GM21825 (cell line): Measurements from ENCODE around the gene PLS1.
"Not testable (repeated sequence)": the region's sequence is repeated elsewhere in the genome, so short reads cannot be mapped to it uniquely, and the experiment has no call there.

Experiments used
- ATAC-seq: cut with Tn5 transposase; IDR thresholded peaks from one replicate; pipeline ENCODE4 v1.9.1; 2021; ENCODE audit warnings: mild to moderate bottlenecking, moderate library complexity; ENCODE audit not compliant: unreplicated experiment

The PLS1 gene

DNA sequence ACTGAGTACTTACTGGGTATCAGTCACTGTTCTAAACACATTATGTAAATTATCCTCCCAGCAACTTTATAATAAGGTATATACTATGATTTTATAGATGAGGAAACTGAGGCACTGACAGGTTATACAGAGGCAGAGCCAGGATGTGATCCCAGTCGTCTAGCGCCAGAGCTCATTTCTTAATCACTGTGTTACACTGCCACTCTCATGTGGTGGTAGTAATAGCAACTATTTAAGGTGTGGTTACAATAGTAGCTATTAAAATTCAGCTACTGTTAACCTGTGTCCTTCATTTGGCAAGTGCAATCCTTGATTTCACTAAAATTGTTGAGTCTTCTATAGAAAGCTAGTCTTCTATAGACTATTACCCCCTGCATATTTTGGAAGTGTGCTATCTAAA is 84.5 kb downstream of the PLS1 start:
- ATAC-seq = no peak

DNA sequence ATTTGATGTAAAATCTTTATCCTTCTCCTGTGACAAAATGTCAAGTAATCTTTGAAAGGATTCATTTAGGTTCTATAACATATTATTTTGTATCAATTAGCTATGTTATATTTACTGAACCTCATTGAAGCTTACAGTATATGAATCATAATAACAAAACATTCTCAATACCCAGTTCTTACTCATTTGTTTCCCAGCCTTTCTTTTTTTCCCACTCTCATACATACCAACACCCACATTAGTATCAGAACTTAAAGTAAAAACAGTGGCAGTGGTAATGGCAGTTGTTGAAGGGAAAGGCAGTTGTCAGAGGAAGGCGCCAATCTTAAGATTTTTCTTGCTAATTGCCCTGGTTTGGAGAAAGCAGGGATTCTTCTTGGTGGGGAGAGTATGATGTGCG is 94.4 kb downstream of the PLS1 start:
- ATAC-seq = no peak

GRCh38 chr3:142691527-142691926 is 95.3 kb downstream of the PLS1 start:
- ATAC-seq = no peak

- ATAC-seq = no peak
Observed at GRCh38 chr3:142693136-142693853, 97.1 kb downstream of the PLS1 start.

- ATAC-seq = no peak
Observed at GRCh38 chr3:142694225-142694624, 98.0 kb downstream of the PLS1 start.

DNA sequence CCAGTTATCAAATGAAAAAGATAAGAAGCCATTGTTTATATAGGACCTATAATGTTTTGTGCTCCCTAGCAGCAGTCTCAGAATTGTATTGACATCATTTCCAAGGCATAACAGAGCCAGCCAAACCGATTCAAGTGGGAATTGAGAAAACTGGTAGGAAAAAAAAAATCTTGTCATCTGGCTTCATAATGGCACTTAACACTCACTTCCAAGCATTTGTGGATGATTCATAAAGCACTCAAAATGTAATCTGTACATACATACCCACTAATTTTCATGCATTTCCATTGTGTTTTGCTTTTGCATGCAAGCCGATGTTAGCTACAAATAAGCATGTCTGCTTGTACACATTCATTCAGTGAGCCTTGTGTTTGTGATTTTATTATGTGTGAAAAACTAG is 109.0 kb downstream of the PLS1 start:
- ATAC-seq = no peak

DNA sequence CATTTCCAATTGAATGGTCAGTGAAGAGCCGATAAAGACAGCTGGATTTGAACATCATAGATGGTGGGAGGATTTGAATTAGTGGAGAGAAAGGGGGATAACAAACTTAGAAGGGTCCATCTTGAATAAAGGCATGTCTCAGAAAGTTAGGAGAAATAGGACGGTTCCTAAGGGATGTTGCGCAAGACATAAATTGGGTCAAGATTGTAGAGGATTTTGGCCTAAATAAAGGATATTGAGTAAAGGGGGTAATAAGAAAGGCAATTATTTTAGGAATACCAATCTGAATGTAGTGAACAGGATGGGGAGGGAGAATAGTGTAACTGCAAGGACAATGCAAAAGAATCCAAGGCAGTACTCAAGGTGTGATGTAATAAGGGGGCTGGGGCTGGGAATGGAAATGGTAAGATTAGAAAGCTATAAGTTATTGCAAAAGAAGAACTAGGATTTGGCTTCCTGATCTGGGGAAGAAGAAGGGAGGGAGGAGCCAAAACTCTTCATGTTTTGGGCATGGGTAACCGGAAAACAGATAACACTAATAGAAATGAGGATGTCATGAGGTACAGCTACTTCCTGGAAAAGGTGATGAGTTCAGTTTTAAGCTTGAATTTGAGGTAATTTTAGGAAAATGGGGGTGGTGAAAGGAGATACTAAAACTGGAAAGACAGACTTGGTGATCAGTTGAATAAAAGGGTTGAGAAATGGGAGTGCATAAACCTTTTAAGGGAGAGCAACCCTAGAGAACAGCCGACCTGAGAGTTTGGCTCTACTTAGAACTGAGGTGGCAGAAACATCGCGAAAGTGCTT is 110.3 kb downstream of the PLS1 start:
- no peak for ATAC-seq

DNA sequence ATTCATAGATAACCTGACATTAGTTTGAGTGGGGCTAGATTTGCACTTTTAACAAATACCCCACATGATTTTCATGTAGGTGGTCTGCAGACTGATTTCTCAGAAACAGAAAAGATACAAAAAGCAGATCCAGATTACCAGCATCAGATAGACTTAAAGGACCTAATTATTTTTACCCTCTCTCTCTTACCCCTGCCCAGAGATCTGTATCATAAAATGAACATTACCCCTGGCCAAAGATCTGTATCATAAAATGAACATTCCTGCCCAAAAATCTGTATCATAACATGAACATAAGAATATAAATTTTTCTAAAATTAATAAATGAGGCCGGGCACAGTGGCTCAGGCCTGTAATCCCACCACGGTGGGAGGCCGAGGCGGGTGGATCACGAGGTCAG is 113.0 kb downstream of the PLS1 start:
- ATAC-seq = no peak

DNA sequence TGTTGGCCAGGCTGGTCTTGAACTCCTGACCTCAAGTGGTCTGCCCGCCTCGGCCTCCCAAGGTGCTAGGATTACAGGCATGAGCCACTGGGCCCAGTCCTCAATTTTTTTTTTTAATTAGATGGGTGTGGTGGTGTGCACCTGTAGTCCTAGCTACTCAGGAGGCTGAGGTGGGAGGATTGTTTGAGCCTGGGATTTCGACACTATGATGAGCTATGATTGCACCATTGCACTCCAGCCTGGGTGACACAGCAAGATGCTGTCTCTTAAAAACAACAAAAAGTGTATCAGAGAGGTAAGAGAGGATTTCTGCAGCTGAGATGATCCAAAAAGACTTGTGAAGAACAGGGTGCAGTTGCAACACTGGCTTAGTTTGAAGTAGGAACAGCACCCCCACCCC is 118.7 kb downstream of the PLS1 start:
- not testable (repeated sequence) for ATAC-seq

DNA sequence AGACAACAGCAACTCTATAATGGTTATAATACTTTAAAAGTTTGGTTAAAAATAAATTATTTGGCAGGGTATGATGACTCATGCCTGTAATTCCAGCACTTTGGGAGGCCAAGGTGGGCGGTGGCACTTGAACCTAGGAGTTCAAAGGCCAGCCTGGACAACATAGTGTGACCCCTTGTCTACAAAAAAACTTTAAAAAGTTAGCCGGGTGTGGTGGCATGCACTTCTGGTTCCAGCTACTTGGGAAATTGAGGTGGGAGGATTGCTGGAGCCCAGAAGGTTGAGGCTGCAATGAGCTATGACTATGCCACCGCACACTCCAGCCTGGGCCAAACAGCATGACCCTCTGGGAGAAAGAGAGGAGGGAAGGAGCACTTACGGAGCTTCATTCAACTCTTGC is 119.9 kb downstream of the PLS1 start:
- ATAC-seq = no peak

DNA sequence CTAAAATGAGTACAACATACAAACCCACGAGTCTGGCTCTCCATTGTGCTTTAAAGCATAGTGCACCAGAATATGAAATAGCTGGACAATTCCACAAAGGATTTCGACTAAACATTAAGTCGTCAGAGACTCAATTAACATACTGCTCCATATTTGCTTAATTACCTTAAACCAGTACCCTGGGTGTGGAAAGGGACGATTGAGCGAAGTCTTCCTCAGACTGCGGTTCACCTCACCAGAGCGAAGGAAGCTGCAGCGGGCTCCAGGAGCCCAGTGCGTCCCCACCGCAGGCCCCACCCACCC is 127.4 kb downstream of the PLS1 start:
- ATAC-seq = no peak

DNA sequence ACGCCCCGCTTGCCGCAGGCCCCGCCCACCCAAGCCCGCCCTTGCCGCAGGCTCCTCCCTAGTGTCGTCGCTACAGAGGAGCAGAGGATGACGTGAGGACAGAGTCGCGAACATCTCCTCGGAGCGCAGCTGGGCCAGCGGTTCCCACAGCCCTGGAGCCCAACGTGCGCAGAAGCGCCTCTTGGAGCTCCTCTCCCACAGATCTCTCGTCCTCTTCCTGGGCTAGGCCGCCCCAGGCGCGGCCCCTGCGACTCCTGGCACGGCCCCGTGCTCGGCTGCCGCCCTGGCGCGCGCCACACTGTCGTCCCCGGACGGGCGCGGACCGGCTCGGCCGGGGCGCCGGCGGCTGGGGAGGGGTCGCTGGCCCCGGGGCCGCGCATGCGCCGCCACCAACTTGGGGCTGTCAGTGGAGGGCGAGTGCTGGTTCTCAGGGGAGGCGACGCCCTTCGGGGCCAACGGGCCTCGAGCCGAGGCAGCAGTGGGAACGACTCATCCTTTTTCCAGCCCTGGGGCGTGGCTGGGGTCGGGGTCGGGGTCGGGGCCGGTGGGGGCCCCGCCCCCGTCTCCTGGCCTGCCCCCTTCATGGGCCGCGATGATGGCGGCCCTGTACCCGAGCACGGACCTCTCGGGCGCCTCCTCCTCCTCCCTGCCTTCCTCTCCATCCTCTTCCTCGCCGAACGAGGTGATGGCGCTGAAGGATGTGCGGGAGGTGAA is 127.9 kb downstream of the PLS1 start, which contains the start of gene TRPC1:
Gene TRPC1 (plus strand): TSS at position 67 of the 714 bp plus-strand sequence. CDS start 526 bp downstream, at position 593.
- ATAC-seq = peak; percentile 94

DNA sequence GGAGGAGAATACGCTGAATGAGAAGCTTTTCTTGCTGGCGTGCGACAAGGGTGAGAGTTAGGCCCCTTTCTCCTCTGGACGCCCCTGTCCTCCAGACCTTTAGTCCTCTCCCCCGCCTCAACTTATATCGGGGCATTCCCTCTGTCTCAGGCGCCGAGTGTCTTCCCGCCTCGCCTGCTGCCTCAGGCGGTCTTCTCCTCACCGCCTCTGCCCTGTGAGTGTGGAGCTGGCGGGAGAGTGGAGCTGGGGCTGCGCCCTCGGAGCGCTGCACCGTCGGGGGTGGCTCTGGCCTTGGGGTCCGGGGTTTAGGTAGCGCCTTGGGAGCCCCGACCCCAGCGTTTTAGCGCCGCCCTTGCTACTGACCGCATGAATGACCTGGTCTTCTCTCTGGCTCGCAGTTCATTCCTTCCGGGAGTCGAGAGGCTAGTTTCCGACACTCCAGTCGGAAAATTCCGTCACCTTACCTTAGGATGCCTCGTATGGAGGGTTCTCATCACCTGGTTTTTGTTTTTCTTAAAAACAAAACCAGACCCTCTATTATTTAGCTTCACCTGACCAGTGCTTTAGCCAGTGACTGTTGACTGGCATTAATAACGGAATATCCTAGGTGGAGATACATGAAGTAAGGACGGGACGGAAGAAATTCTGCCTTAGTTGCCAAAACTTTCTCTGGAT is 128.6 kb downstream of the PLS1 start:
- peak; percentile 19 for ATAC-seq

DNA sequence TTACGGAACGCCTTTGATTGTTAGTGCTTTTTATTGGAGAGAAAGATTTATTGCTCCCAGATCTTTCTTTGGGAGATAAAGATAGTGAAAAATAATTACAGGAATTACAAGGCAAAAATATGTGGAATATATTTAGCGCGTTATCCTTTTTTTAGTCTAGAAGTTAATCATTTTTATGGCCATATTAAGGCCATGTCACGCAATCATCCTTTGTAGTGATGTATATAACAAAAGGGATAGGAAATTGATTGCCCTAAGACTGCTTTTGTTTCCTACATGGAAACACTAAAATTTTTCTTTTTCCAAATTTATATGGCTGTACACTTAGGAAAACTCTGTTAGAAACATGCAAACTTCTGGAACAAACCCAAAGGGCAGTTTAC is 129.2 kb downstream of the PLS1 start:
- ATAC-seq = no peak

GRCh38 chr3:142726017-142726416 is 129.8 kb downstream of the PLS1 start:
- no peak for ATAC-seq

DNA sequence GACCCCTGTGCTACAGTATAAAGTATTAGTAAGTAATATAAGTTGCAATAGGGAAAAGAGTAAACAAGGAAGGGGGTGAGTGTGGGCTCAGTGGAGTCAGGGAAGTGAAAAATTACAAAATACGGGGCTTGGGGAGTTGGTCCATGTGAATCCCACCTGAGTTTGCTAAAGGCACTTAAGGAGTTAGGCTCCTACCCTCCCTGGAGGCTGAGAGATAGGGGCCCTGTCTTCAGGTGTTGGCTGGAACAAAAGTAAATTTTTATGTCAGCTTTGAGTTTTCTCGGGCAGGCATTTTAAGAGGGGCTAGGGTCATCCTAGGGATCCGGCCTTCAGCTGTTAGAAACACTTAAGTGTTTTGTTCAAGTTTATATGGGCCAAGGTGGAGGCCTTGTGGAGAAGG is 135.9 kb downstream of the PLS1 start:
- no peak for ATAC-seq

- no peak for ATAC-seq
Observed at GRCh38 chr3:142734834-142735233, 138.6 kb downstream of the PLS1 start.

GRCh38 chr3:142735462-142735861 is 139.3 kb downstream of the PLS1 start:
- no peak for ATAC-seq

DNA sequence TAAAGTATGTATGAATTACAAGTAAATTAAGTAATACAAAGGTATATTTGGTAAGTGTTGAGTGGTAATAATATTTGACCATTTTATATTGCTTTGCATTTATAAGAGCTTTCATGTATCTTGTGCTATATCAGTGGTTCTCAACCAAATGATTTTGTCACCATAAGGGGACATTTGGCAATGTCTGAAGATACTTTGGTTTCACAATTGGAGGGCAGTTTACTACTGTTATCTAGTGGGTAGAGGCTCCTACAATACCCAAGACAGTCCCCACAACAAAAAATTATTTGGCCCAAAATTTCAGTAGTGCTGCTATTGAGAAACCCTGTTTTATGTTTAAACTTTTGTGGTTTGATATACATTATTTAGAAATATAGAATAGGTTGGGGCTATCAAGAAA is 142.2 kb downstream of the PLS1 start:
- no peak for ATAC-seq

GRCh38 chr3:142746646-142747045 is 150.5 kb downstream of the PLS1 start:
- no peak for ATAC-seq

DNA sequence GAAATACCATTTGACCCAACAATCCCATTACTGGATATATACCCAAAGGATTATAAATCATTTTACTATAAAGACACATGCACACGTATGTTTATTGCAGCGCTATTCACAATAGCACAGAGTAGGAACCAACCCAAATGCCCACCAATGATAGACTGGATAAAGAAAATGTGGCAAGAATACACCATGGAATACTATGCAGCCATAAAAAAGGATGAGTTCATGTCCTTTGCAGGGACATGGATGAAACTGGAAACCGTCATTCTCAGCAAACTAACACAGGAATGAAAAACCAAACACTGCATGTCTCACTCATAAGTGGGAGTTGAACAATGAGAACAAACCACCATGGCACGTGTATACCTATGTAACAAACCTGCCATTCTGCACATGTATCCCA is 154.3 kb downstream of the PLS1 start:
- ATAC-seq = not testable (repeated sequence)
